Astrocyte of the spinal cord (primary cell): ENCODE measurements around the gene ZNF266.

Experiments
- DNase-seq: peaks from one replicate; pipeline ENCODE4 v3.0.0; 2011; ENCODE audit warnings: low read depth, low spot score
- H3K4me3 ChIP-seq: 2 replicates; pipeline ENCODE4 v1.5.1; 2011; ENCODE audit warnings: low read depth, mild to moderate bottlenecking, low read length, moderate library complexity
- CTCF ChIP-seq: IDR thresholded peaks from 2 replicates; pipeline ENCODE4 v1.5.1; 2012; ENCODE audit warnings: low read depth, mild to moderate bottlenecking, low read length, inconsistent platforms
- in situ Hi-C: cut with HindIII; loops from 2 replicates; pipeline ENCODE4 v1.10.0; 2017; ENCODE audit warnings: low sequenced_read_pairs

ZNF266 gene

GRCh38 chr19:9413240-9413954 is 22.0 kb downstream of the ZNF266 start:
- TF ChIP-seq CTCF, result no peak
- no peak for DNase-seq
- no peak overlapping the region for H3K4me3 ChIP-seq
- in situ Hi-C loops, result no loop called here

GRCh38 chr19:9407827-9408226 is 27.5 kb downstream of the ZNF266 start:
- DNase-seq, result no peak
- H3K4me3 ChIP-seq, result no peak overlapping the region
- no peak for TF ChIP-seq CTCF
- in situ Hi-C loops, result no loop called here

GRCh38 chr19:9406798-9407352 is 28.5 kb downstream of the ZNF266 start:
- peak overlapping the region; percentile 71 for H3K4me3 ChIP-seq
- peak; percentile 83 for DNase-seq
- in situ Hi-C loops, result no loop called here
- TF ChIP-seq CTCF, result no peak

- in situ Hi-C loops, result no loop called here
- H3K4me3 ChIP-seq, result no peak overlapping the region
- no peak for TF ChIP-seq CTCF
- DNase-seq, result no peak
Measured at GRCh38 chr19:9381361-9381785, 54.0 kb downstream of the ZNF266 start.

- DNase-seq, result no peak
- no peak overlapping the region for H3K4me3 ChIP-seq
- in situ Hi-C loops, result no loop called here
- TF ChIP-seq CTCF, result no peak
Measured at GRCh38 chr19:9370738-9371619, 64.4 kb downstream of the ZNF266 start.

GRCh38 chr19:9362905-9363304 is 72.5 kb downstream of the ZNF266 start, which contains the start of gene ZNF177:
Gene ZNF177 (plus strand): TSS chr19:9363013. CDS start chr19:9378312, 15,299 bp downstream.
- DNase-seq, result peak; percentile 9
- in situ Hi-C loops, result no loop called here
- peak within 1 kb of the TSS; percentile 49 for H3K4me3 ChIP-seq
- TF ChIP-seq CTCF, result no peak
